ENCODE data around the gene KLHDC8A.
A peak's percentile ranks its signal among the peaks of the same experiment; 100 is the strongest.

The KLHDC8A gene

GRCh38 chr1:205343431-205344065 lies 13.2 kb downstream of the KLHDC8A start:
- DNase-seq: peak; percentile 27

DNA sequence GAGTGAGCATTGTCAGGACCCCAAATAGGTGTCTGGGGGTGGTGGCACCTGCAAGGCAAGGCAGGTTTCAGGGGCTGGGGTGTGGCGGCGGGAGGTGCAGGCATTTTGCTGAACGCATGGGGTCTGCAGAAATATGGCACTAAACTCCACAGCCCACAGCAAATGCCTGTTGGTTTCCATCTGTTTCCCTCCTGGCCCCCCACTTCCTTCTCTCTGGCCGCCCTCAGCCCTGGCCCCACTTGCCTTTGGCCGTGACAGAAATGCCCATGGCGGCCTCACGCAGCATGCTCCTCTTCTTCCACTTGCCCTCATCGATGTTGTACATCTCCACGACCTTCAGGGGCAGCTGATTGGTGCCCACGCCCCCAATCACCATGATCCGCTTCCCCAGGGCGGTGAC lies 13.7 kb downstream of the KLHDC8A start:
- no peak for DNase-seq

- DNase-seq: no peak
Measured at GRCh38 chr1:205340676-205341075, 16.0 kb downstream of the KLHDC8A start.

GRCh38 chr1:205339717-205340116 lies 17.0 kb downstream of the KLHDC8A start:
- no peak for DNase-seq

GRCh38 chr1:205339197-205339702 lies 17.5 kb downstream of the KLHDC8A start:
- no peak for DNase-seq

DNA sequence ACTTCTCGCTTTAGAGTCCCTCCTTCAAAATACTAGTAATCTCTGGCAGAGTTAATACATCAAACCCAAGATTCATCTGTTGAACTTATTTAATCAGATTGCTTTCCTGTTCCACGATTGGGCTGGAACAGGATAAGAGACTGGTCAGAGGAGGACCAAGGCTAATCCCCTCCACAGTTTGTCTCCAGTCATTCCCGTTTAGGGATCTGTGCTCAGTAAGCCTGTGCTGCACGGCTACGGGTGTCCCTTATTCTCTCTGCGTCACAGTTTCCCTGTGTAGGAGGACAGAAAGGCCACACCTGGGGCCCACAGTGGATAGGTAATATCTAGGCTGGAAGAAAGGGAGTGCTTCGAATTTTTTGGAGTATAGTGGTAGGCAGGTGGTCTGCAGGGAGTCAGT lies 18.7 kb downstream of the KLHDC8A start:
- DNase-seq: no peak

DNA sequence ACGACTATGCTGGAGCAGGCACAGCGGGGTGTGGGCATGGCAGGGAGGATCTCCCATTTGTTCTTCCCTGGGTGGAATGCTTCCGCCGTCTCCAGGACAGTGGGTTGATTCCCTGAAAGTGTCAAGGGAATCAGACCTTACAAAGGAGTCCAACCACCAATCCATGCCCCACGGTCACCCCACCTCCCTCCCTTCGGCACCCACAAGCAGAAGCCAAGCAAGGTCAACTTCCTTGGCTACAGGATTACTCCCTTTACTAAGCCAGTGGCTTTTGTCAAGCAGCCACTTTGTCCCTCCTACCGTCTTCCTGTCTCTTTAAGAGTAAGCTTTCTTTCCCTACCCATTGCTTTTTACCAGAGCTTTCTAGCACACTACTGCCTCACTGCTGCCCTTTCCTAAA lies 19.2 kb downstream of the KLHDC8A start:
- no peak for DNase-seq

- peak; percentile 81 for DNase-seq
Measured at GRCh38 chr1:205335692-205336091, 21.0 kb downstream of the KLHDC8A start.

DNA sequence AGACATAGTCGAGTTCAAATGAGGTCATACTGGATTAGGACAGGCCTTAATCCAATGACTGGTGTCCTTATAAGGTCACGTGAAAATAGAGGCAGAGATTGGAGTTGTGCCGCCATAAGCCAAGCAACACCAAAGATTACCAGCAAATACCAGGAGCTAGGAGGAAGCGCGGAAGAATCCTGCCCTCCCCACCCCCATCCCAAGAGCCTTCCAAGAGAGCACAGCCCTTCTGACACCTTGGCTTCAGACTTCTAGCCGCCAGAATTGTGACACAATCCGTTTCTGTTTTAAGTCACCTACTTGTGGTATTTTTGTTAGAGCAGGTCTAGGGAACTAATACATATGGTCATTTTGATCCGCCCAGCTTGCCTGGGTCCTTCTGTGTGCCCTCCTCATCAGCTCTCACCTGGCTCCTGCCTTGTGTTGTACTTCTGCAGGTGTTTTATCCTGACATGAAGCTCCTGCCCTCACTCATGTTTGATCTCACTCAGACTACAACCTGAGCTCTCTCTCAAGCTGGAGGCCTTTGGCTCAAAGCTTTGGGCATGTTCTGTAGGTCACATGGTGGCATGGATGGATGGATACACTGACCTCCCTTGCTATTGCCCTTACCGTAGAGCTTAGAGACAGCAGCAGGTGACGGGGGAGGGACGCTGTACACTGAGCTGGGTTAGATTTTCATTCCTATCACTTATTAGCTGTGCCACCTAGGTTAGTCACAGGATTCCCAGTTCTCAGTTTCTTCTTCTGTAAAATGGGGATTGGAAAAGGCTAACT lies 24.5 kb downstream of the KLHDC8A start:
- no peak for DNase-seq

- DNase-seq: no peak
Measured at GRCh38 chr1:205330150-205330549, 26.6 kb downstream of the KLHDC8A start.

GRCh38 chr1:205329719-205330118 lies 27.0 kb downstream of the KLHDC8A start:
- no peak for DNase-seq

GRCh38 chr1:205328476-205328875 lies 28.2 kb downstream of the KLHDC8A start:
- DNase-seq: no peak

DNA sequence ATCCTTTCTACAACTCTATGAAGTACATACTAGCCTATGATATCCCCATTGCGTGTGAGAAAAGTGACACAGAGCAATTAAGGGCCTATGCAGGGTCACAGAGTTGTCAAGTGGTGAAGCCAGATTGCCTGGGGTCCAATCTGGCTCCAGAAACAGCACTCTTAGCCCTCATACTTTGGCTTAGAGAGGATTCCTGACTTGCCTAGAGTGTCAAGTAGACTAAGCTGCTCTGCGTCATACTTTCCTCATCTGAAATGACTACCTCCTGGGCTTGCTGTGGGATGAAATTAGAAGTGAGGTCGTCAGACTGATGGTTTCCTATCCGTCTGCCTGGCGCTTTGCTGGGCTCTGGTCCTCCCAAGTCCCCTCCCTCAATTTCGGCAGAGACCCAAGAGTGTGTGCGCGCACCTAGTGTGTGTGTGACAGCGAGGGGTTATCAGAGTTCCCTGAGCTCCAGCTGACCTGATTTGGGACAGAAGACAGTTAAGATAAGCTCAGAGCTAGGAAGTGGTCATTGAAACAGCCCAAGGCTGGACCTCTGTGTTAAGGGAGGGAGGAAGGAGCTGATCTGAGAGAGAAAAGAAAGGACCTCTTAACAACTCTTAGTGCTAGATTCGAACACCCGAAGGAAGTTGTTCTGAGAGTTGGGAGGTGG lies 29.8 kb downstream of the KLHDC8A start:
- no peak for DNase-seq

DNA sequence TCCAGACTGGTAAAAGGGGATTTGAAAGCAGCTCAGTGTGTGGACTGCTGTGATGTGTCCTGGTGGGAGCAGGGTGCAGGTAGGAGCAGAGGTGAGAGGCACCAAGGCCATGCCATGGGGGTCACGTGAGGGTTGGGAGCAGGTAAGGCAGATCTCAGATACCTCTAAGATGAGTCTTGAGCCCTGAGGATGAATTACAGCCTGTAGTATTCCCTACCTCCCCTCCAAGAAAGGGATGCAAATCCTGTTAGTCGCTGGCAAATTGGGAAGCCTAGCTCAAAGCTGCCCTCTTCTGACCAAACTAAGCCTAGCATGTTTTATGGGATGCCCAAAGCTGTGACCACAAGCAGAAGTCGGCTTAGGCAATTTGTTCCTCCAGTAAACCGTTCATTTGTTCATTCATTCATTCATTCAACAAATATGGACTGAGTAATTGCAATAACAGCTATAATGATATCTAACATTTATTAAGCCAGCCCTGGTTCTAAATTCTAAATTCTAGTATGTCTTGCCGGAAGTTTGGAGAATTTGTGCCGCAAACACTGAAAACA lies 31.3 kb downstream of the KLHDC8A start:
- peak; percentile 70 for DNase-seq

DNA sequence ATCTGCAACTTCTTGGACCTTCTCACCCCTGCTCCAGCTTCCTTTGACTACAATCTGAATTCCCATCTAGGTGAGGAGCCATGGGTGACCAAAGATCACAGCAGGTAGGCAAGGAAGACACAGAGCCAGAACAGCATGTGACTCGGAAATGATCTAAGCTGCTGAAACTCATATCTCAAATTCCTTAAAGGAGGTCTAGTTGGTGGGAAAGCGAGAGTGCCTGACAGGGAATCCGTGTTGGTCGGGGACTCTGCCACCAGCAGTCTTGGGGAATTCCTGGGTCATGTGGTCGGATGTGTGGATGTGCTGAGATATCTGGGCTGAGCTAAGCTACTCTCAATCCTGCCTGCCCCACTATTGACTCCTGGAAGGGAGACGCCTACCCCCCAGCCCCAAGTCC lies 31.9 kb downstream of the KLHDC8A start:
- no peak for DNase-seq

GRCh38 chr1:205323794-205324193 lies 32.9 kb downstream of the KLHDC8A start:
- no peak for DNase-seq

DNA sequence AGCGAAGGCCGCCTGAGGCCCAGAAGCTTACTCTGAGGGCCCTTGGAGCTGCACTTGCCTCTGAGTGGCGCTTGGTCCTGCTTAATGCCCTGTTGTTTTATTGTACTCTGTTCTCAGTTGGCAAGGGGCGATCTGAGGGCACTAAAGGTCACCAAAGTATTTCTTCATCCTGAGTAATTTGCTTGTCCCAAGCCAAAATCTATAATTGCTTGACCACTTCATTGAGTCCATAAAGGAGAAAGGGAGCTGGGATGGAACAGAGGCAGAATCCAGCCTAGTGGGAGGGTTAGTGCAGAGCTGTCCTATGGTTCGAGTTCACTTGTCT lies 34.8 kb downstream of the KLHDC8A start:
- no peak for DNase-seq

- peak; percentile 90 for DNase-seq
Measured at GRCh38 chr1:205321162-205321958, 35.4 kb downstream of the KLHDC8A start, which contains the start of gene NUAK2. Gene NUAK2 (minus strand): TSS chr1:205321745. CDS start chr1:205321628, 117 bp downstream.

- DNase-seq: peak; percentile 92
Measured at GRCh38 chr1:205319081-205320018, 37.4 kb downstream of the KLHDC8A start.

DNA sequence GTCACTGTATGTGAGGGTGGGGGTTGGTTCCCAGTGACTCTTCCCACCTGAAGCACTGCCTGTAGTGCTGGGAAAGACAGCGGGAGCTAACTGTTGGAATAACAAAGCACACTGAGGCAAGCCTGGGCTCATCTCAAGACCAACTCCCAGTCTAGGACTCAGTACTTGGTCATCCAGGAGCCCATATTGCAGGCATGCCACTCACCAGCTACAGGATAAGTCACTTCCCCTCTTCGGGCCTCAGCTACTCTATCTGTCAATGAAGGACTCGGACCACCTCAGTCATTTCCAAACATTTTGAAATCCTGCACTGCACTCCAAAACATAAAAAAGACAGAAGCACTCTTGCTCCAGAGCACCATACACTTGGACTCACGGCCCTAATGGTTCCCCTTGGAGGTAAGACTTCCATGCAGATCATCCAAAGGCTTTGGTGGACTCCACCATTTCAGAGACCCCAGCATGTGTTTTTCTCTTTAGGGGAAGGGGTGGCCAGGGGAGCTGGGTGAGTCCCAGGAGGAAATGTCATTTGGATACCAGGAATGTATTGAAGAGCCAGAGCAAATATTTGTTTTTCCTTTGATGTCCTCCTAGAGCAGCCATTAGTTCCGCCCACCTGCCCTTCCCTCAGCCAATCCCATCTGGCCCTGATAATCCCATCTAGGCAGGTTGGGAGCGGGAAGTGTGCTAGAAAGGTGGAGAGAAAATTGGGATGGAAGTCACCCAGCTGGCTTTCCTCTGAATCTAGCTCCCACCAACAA lies 38.3 kb downstream of the KLHDC8A start:
- DNase-seq: peak; percentile 50
